ENCODE results near the gene COPS7B.

Gene COPS7B

GRCh38 chr2:231800493-231801091 lies 14.3 kb downstream of the COPS7B start:
- Histone ChIP-seq H3K36me3 (ENCODE audit: low read length) (peaks cover 15% of the 10 kb centered on the region), H4K20me1 (ENCODE audit: low read depth, low read length) (no peaks in the 10 kb centered on the region), H3K4me2 (ENCODE audit: low read depth, low read length, poor library complexity, severe bottlenecking) (no peak overlapping the region)

GRCh38 chr2:231803501-231804138 lies 17.4 kb downstream of the COPS7B start:
- Histone ChIP-seq H3K27me3 (ENCODE audit: low read length) (no peaks in the 10 kb centered on the region), H3K36me3 (ENCODE audit: low read length) (peaks cover 18% of the 10 kb centered on the region; the same call in 1 of the 2 replicates), H3K9ac (ENCODE audit: low read length) (no peak overlapping the region), H3K4me3 (ENCODE audit: insufficient read depth, low read length, poor library complexity, severe bottlenecking) (no peak overlapping the region), H2AFZ (ENCODE audit: low read depth, low read length, severe bottlenecking) (no peak overlapping the region), H3K79me2 (ENCODE audit: insufficient read depth, low read length) (no peaks in the 10 kb centered on the region), H3K9me3 (ENCODE audit: insufficient read depth, low read length) (no peaks in the 10 kb centered on the region), H3K9me2 (replicated peaks; ENCODE audit: insufficient read depth, low read length) (no peaks in the 10 kb centered on the region), H3F3A (ENCODE audit: insufficient read depth) (no peaks in the 10 kb centered on the region), H3K27ac (ENCODE audit: low read depth, low read length) (no peak overlapping the region), H3K4me2 (ENCODE audit: low read depth, low read length, poor library complexity, severe bottlenecking) (no peak overlapping the region), H4K20me1 (ENCODE audit: low read depth, low read length) (no peaks in the 10 kb centered on the region)
- no peak for TF ChIP-seq CTCF (IDR thresholded peaks at IDR 0.05; ENCODE audit: insufficient read depth, low read length, poor library complexity, severe bottlenecking)
- no peak for TF ChIP-seq EZH2phosphoT487 (conservative IDR thresholded peaks at IDR 0.05; ENCODE audit: low read length)

More at GRCh38 chr2:231800493-231801091, 14.3 kb downstream of the COPS7B start:
- H3K9me3 ChIP-seq (ENCODE audit: insufficient read depth, low read length) = no peaks in the 10 kb centered on the region
- H3K4me3 ChIP-seq (ENCODE audit: insufficient read depth, low read length, poor library complexity, severe bottlenecking) = no peak overlapping the region
- no peak overlapping the region for H3K9ac ChIP-seq (ENCODE audit: low read length)
- TF ChIP-seq CTCF (IDR thresholded peaks at IDR 0.05; ENCODE audit: insufficient read depth, low read length, poor library complexity, severe bottlenecking) = peak; percentile 43
- TF ChIP-seq EZH2phosphoT487 (conservative IDR thresholded peaks at IDR 0.05; ENCODE audit: low read length) = no peak
- H3K27ac ChIP-seq (ENCODE audit: low read depth, low read length) = no peak overlapping the region
- no peak overlapping the region for H2AFZ ChIP-seq (ENCODE audit: low read depth, low read length, severe bottlenecking)
- H3F3A ChIP-seq (ENCODE audit: insufficient read depth) = no peaks in the 10 kb centered on the region
- H3K79me2 ChIP-seq (ENCODE audit: insufficient read depth, low read length) = no peaks in the 10 kb centered on the region
- H3K9me2 ChIP-seq (replicated peaks; ENCODE audit: insufficient read depth, low read length) = no peaks in the 10 kb centered on the region
- H3K27me3 ChIP-seq (ENCODE audit: low read length) = no peaks in the 10 kb centered on the region

GRCh38 chr2:231807020-231807419 lies 20.8 kb downstream of the COPS7B start:
- no peaks in the 10 kb centered on the region for H3K9me3 ChIP-seq (ENCODE audit: insufficient read depth, low read length)
- H3K4me3 ChIP-seq (ENCODE audit: insufficient read depth, low read length, poor library complexity, severe bottlenecking) = no peak overlapping the region
- peaks cover 13% of the 10 kb centered on the region; the same call in 1 of the 2 replicates for H3K36me3 ChIP-seq (ENCODE audit: low read length)
- no peak overlapping the region for H2AFZ ChIP-seq (ENCODE audit: low read depth, low read length, severe bottlenecking)
- H3K27me3 ChIP-seq (ENCODE audit: low read length) = no peaks in the 10 kb centered on the region
- H3K9ac ChIP-seq (ENCODE audit: low read length) = no peak overlapping the region
- H3K27ac ChIP-seq (ENCODE audit: low read depth, low read length) = no peak overlapping the region
- no peaks in the 10 kb centered on the region for H3F3A ChIP-seq (ENCODE audit: insufficient read depth)
- H3K4me2 ChIP-seq (ENCODE audit: low read depth, low read length, poor library complexity, severe bottlenecking) = no peak overlapping the region
- H3K79me2 ChIP-seq (ENCODE audit: insufficient read depth, low read length) = no peaks in the 10 kb centered on the region
- TF ChIP-seq CTCF (IDR thresholded peaks at IDR 0.05; ENCODE audit: insufficient read depth, low read length, poor library complexity, severe bottlenecking) = no peak
- no peak for TF ChIP-seq EZH2phosphoT487 (conservative IDR thresholded peaks at IDR 0.05; ENCODE audit: low read length)
- no peaks in the 10 kb centered on the region for H3K9me2 ChIP-seq (replicated peaks; ENCODE audit: insufficient read depth, low read length)
- H4K20me1 ChIP-seq (ENCODE audit: low read depth, low read length) = no peaks in the 10 kb centered on the region

Data from SU-DHL-6 (cell line).